BE2C (cell line): ENCODE measurements around the gene TFCP2L1.

ENCODE experiments used
- DNase-seq: peaks from one replicate; pipeline ENCODE4 v3.0.0-alpha.2; 2020
- H3K27me3 ChIP-seq: fragments of 250-450 bp; sonication (Bioruptor Pico); 2 replicates; pipeline ENCODE4 v1.5.1; 2020; ENCODE audit warnings: mild to moderate bottlenecking
- H3K36me3 ChIP-seq: fragments of 250-450 bp; sonication (Bioruptor Pico); 2 replicates; pipeline ENCODE4 v1.5.1; 2020; ENCODE audit warnings: mild to moderate bottlenecking
- H3K4me1 ChIP-seq: fragments of 250-450 bp; sonication (Bioruptor Pico); 2 replicates; pipeline ENCODE4 v1.5.1; 2020
- H3K4me3 ChIP-seq: 2 replicates; pipeline ENCODE4 v1.5.1; 2011; ENCODE audit warnings: low read depth, low read length
- H3K9me3 ChIP-seq: fragments of 250-450 bp; sonication (Bioruptor Pico); 2 replicates; pipeline ENCODE4 v1.5.1; 2020
- TF ChIP-seq, protein P1 (sequence below): IDR thresholded peaks from 2 replicates; pipeline ENCODE4 v1.5.1; 2012; ENCODE audit warnings: mild to moderate bottlenecking, low read depth, low read length

Gene TFCP2L1

DNA sequence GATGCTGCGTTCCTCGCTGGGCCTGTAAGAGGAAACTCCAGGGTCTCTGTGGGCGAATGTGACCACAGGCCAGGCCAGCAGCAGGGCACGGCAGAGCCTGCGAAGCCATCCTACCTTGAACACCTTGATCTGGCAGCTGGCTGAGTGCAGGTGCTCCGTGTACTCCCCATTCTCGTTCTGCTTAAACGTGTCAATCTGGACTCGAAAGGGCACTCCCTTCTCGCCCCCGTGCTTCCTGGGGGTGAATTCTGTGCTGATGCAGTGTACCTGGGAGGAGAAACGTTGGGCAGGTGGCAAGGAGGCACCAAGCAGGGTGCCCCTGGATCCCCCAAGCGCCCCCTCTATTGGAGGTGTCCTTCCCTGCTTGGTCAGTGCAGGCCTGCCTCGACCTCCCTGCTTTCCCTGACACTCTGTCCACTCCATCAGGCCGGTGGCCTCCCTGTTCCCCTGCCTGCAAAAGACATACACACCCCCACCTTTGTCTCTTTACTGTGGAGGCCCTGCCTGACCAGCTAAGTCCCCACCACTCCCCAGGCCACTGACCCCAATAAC lies 38.2 kb downstream of the TFCP2L1 start:
- Histone ChIP-seq H3K4me1 (no peaks in the 10 kb centered on the region), H3K9me3 (no peaks in the 10 kb centered on the region), H3K36me3 (no peaks in the 10 kb centered on the region), H3K4me3 (no peak overlapping the region), H3K27me3 (no peaks in the 10 kb centered on the region)
- TF ChIP-seq, protein P1, sequence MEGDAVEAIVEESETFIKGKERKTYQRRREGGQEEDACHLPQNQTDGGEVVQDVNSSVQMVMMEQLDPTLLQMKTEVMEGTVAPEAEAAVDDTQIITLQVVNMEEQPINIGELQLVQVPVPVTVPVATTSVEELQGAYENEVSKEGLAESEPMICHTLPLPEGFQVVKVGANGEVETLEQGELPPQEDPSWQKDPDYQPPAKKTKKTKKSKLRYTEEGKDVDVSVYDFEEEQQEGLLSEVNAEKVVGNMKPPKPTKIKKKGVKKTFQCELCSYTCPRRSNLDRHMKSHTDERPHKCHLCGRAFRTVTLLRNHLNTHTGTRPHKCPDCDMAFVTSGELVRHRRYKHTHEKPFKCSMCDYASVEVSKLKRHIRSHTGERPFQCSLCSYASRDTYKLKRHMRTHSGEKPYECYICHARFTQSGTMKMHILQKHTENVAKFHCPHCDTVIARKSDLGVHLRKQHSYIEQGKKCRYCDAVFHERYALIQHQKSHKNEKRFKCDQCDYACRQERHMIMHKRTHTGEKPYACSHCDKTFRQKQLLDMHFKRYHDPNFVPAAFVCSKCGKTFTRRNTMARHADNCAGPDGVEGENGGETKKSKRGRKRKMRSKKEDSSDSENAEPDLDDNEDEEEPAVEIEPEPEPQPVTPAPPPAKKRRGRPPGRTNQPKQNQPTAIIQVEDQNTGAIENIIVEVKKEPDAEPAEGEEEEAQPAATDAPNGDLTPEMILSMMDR = no peak
- no peak for DNase-seq

DNA sequence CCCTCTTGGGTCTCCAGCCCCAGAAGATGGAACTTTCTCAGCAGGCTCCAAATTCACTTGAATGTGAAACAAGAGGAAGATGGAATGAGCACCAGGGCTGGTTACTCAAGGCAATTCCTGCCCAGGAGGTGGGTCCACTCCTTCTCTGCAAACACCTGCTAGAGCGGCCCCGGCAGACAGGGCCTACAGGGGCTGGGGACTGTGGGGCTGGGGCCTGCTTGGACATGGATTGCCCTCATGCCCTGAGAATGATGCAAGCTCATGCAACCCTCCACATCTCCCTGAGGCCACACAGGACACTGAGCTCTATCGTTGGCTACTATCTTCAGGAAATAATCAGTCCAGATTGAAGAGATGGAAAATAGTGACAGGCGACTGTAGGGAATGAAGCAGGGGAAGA lies 39.1 kb downstream of the TFCP2L1 start:
- Histone ChIP-seq H3K4me1 (no peaks in the 10 kb centered on the region), H3K36me3 (no peaks in the 10 kb centered on the region), H3K4me3 (no peak overlapping the region), H3K27me3 (no peaks in the 10 kb centered on the region), H3K9me3 (no peaks in the 10 kb centered on the region)
- no peak for DNase-seq
- TF ChIP-seq, protein P1 = no peak

DNA sequence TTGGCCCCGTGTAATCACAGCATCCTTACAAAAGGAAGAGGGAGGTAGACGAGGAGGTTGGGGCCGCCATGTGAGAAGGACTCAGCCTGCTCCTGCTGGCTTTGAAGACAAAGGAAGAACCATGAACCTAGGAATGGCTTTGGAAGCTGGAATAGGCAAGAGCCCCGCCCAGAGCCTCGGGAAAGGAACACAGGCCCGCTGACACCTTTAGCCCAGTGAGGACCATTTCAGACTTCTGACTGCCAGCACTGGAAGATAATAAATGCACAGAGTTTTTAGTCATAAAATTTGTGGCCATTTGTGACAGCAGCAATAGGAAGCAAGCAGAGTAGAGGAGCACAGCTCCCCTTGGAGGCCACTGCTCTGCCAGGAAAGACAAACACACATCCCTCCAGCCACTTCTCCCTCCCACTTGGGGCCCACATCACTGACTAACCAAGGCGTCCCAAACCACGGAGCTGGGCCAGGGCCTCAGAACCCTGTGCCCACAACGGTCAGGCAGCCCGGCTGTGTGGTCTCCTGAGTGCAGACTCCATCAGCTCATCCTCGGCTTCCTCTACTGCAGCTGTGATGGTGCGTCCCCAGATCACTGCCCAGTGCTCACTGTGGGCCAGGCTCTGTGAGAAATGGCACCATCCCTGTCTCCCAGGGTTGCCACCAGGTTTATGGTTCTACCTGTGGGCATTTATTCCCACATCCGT lies 39.7 kb downstream of the TFCP2L1 start:
- Histone ChIP-seq H3K4me1 (no peaks in the 10 kb centered on the region), H3K9me3 (no peaks in the 10 kb centered on the region), H3K27me3 (no peaks in the 10 kb centered on the region), H3K36me3 (no peaks in the 10 kb centered on the region), H3K4me3 (no peak overlapping the region)
- no peak for DNase-seq
- TF ChIP-seq, protein P1 = no peak

DNA sequence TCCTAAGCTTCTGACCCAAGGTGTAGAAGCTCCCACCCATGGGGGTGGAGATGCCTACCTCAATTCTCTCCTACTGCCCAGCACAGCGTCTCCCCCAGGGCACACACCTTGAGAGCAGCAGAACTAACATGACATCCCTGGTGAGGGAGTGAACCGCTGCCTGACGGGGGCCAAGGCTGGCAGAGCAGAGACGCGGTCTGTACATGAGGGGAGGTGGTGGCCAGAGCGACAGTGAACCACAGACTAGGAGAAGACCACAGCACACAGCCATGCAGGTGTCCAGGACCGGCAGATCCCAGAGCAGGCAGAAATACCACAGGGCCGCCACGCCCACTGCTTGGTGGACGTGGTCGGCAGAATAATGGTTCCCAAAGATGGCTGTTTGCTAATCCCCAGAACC lies 40.4 kb downstream of the TFCP2L1 start:
- Histone ChIP-seq H3K27me3 (no peaks in the 10 kb centered on the region), H3K36me3 (no peaks in the 10 kb centered on the region), H3K9me3 (no peaks in the 10 kb centered on the region), H3K4me3 (no peak overlapping the region), H3K4me1 (no peaks in the 10 kb centered on the region)
- TF ChIP-seq, protein P1 = no peak
- no peak for DNase-seq

DNA sequence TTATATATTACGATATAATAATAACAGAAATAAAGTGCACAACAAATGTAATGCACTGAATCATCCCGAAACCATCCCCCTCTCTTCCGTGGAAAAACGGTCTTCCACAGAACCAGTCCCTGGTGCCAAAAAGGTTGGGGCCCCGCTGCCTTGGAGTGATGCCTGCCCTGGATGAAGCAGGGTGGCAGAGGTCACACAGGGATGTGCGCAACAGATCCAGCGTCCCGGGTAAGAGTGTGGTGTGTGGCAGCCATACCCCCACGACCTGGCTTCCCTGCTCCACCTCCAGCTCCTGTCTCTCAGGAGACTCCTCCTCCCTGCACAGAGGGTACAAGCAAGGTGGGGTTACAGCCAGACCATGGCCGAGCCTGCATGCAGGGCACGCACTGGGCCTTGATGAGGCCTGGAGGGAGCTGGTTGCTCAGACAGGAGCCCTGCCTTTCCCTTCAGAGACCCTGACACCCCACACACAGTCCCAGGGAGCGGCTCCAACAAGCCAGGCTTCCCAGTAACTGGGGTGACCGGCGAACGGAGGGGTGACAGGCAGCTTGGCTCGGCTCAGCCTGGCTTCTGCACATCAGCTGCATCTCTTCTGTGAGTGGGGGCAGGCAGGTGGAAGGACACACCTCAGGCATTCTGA lies 41.1 kb downstream of the TFCP2L1 start:
- H3K4me3 ChIP-seq = no peak overlapping the region
- TF ChIP-seq, protein P1 = no peak
- no peaks in the 10 kb centered on the region for H3K9me3 ChIP-seq
- H3K4me1 ChIP-seq = no peaks in the 10 kb centered on the region
- DNase-seq = no peak
- H3K27me3 ChIP-seq = no peaks in the 10 kb centered on the region
- H3K36me3 ChIP-seq = no peaks in the 10 kb centered on the region

DNA sequence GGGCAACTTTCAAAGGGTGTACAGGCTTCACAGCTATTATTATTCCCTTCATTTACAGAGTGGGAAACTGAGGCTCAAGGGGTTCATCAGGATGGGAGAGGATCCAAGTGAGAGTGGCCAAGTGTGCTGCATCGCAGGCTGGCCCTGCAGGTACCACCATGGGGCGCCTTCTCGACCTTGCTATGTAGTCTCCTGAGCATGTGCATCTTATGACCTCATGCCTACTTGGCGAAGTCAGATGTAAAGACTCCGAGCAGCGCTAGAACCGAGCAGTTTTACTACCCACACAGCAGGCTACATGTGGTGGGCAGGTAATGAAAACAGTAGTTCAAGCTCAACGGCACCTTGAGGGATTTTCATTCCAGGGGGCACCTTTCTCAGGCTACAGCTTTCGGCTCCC lies 42.0 kb downstream of the TFCP2L1 start:
- no peak overlapping the region for H3K4me3 ChIP-seq
- H3K4me1 ChIP-seq = no peaks in the 10 kb centered on the region
- H3K36me3 ChIP-seq = no peaks in the 10 kb centered on the region
- TF ChIP-seq, protein P1 = no peak
- H3K27me3 ChIP-seq = no peaks in the 10 kb centered on the region
- H3K9me3 ChIP-seq = no peaks in the 10 kb centered on the region
- no peak for DNase-seq
